H1 (cell line): ENCODE data around the gene GALNT17. TPM values are rescaled to one million over a fixed set of nuclear protein-coding genes. Genes with fewer than 3 reads are reported as not detected.
A peak's percentile ranks its signal among the peaks of the same experiment; 100 is the strongest.

Source experiments
- CTCF ChIA-PET: fragments of 300-600 bp; sonication (Branson Sonifier 250); formaldehyde crosslinking; loops from one replicate; lab custom pipeline; 2021; ENCODE audit not compliant: partially characterized antibody; lab: Charles Lee
- POLR2A ChIA-PET: fragments of 300-600 bp; sonication (Branson Sonifier 250); formaldehyde crosslinking; loops from one replicate; lab custom pipeline; 2021; ENCODE audit warnings: inconsistent platforms; ENCODE audit not compliant: partially characterized antibody; lab: Charles Lee
- DNase-seq, 2 experiments: peaks; one replicate each; pipeline versions ENCODE4 v3.0.0 to v3.0.0-alpha.2; 2010 to 2022; ENCODE audit warnings: low spot score in 2 of 2, low read depth in 1 of 2, mixed read lengths in 1 of 2
- FAIRE-seq: peaks from 2 replicates; lab custom pipeline; 2011; peaks lifted over from hg19 to GRCh38; lab: Jason Lieb, UNC
- H2AFZ ChIP-seq: 2 replicates; pipeline ENCODE4 v1.8.1; 2012; ENCODE audit warnings: low read length, inconsistent platforms
- H2AK5ac ChIP-seq: 2 replicates; pipeline ENCODE4 v1.6.1; 2013; ENCODE audit warnings: low read depth, low read length
- H2BK120ac ChIP-seq: replicated peaks from 2 replicates; pipeline ENCODE3; 2013; ENCODE audit warnings: low read depth, low read length, inconsistent platforms
- H2BK12ac ChIP-seq: 2 replicates; pipeline ENCODE4 v1.6.1; 2013; ENCODE audit warnings: low read depth, low read length
- H2BK15ac ChIP-seq: 2 replicates; pipeline ENCODE4 v1.6.1; 2013; ENCODE audit warnings: low read length
- H2BK20ac ChIP-seq: 2 replicates; pipeline ENCODE4 v1.6.1; 2013; ENCODE audit warnings: low read length
- H2BK5ac ChIP-seq: 2 replicates; pipeline ENCODE4 v1.6.1; 2013; ENCODE audit warnings: low read depth, low read length
- H3K14ac ChIP-seq: 2 replicates; pipeline ENCODE4 v1.6.1; 2013; ENCODE audit warnings: inconsistent platforms; ENCODE audit not compliant: insufficient read length
- H3K18ac ChIP-seq: 2 replicates; pipeline ENCODE4 v1.6.1; 2013; ENCODE audit warnings: low read length; ENCODE audit errors: extremely low read depth
- H3K23ac ChIP-seq: 2 replicates; pipeline ENCODE4 v1.6.1; 2013; ENCODE audit warnings: inconsistent platforms; ENCODE audit not compliant: insufficient read length
- H3K23me2 ChIP-seq: 2 replicates; pipeline ENCODE4 v1.6.1; 2013; ENCODE audit warnings: low read depth, low read length
- H3K27ac ChIP-seq: 2 replicates; pipeline ENCODE4 v1.6.1; 2011; ENCODE audit warnings: low read depth, low read length, inconsistent platforms
- H3K27me3 ChIP-seq, 4 experiments: replicated peaks in 1 of 4; 1 replicate in 1 of 4; 2 replicates in 3 of 4; pipeline versions ENCODE4 v1.6.1 to v1.8.1; 2011 to 2013; ENCODE audit warnings: low read length in 3 of 4, mild to moderate bottlenecking in 3 of 4, inconsistent platforms in 2 of 4, mixed read lengths in 2 of 4, moderate library complexity in 1 of 4; ENCODE audit not compliant: control insufficient read depth in 3 of 4, insufficient read depth in 3 of 4; ENCODE audit errors: extremely low read depth in 1 of 4
- H3K36me3 ChIP-seq, 4 experiments: 2 replicates each; pipeline versions ENCODE4 v1.6.1 to v1.8.1; 2011 to 2013; ENCODE audit warnings: mild to moderate bottlenecking in 4 of 4, low read length in 3 of 4, moderate library complexity in 2 of 4, control low read depth in 1 of 4, inconsistent platforms in 1 of 4; ENCODE audit not compliant: insufficient read depth in 4 of 4, control insufficient read depth in 2 of 4
- H3K4ac ChIP-seq: replicated peaks from 2 replicates; pipeline ENCODE3; 2013; ENCODE audit warnings: low read length, low read depth, mixed read lengths, inconsistent platforms; ENCODE audit not compliant: insufficient read length
- H3K4me1 ChIP-seq, 4 experiments: replicated peaks in 1 of 4; 1 replicate in 1 of 4; 2 replicates in 3 of 4; pipeline versions ENCODE4 v1.6.1 to v1.8.1; 2011 to 2013; ENCODE audit warnings: low read length in 3 of 4, inconsistent platforms in 2 of 4, mixed read lengths in 1 of 4; ENCODE audit not compliant: insufficient read depth in 4 of 4, control insufficient read depth in 3 of 4
- H3K4me2 ChIP-seq, 2 experiments: 2 replicates each; pipeline versions ENCODE4 v1.6.1 to v1.8.1; 2011 to 2013; ENCODE audit warnings: low read depth in 2 of 2, low read length in 2 of 2, control low read depth in 1 of 2, inconsistent platforms in 1 of 2, mild to moderate bottlenecking in 1 of 2; ENCODE audit not compliant: insufficient read depth in 1 of 2
- H3K4me3 ChIP-seq, 4 experiments: fragments of 200-600, 300-600 bp in 1 of 4; sonication (generic), shearing (Covaris generic), sonication (Bioruptor Twin) in 1 of 4; 2 replicates each; pipeline versions ENCODE4 v1.5.1 to v1.8.1; 2011 to 2016; ENCODE audit warnings: low read length in 4 of 4, low read depth in 3 of 4, control low read depth in 2 of 4, inconsistent platforms in 2 of 4, mild to moderate bottlenecking in 2 of 4, mixed read lengths in 1 of 4, moderate library complexity in 1 of 4; ENCODE audit not compliant: insufficient read depth in 2 of 4; ENCODE audit errors: extremely low read depth in 1 of 4
- H3K56ac ChIP-seq: replicated peaks from 2 replicates; pipeline ENCODE3; 2013; ENCODE audit warnings: low read depth, mild to moderate bottlenecking, mixed read lengths, low read length, inconsistent platforms; ENCODE audit not compliant: insufficient read length
- H3K79me1 ChIP-seq: 2 replicates; pipeline ENCODE4 v1.6.1; 2013; ENCODE audit warnings: low read depth, low read length, control low read depth
- H3K79me2 ChIP-seq, 2 experiments: 2 replicates each; pipeline versions ENCODE4 v1.6.1 to v1.8.1; 2012 to 2013; ENCODE audit warnings: low read length in 2 of 2, mild to moderate bottlenecking in 2 of 2, inconsistent platforms in 1 of 2; ENCODE audit not compliant: insufficient read depth in 2 of 2, control insufficient read depth in 1 of 2
- H3K9ac ChIP-seq, 4 experiments: replicated peaks in 1 of 4; 1 replicate in 1 of 4; 2 replicates in 3 of 4; pipeline versions ENCODE4 v1.6.1 to v1.8.1; 2011 to 2013; ENCODE audit warnings: low read depth in 3 of 4, low read length in 3 of 4, control low read depth in 2 of 4, mild to moderate bottlenecking in 2 of 4, moderate library complexity in 2 of 4, inconsistent platforms in 1 of 4; ENCODE audit errors: extremely low read depth in 1 of 4
- H3K9me3 ChIP-seq, 2 experiments: 2 replicates each; pipeline versions ENCODE4 v1.6.1 to v1.8.1; 2012 to 2013; ENCODE audit warnings: mild to moderate bottlenecking in 2 of 2, moderate library complexity in 2 of 2, control low read depth in 1 of 2, inconsistent platforms in 1 of 2, low read depth in 1 of 2, low read length in 1 of 2, mixed read lengths in 1 of 2; ENCODE audit not compliant: insufficient read depth in 2 of 2
- H4K20me1 ChIP-seq, 2 experiments: replicated peaks in 1 of 2; 2 replicates each; pipeline versions ENCODE3 to v1.8.1; 2011 to 2013; ENCODE audit warnings: inconsistent platforms in 2 of 2, low read length in 2 of 2, mild to moderate bottlenecking in 1 of 2; ENCODE audit not compliant: insufficient read depth in 2 of 2, control insufficient read depth in 1 of 2
- H4K5ac ChIP-seq: 2 replicates; pipeline ENCODE4 v1.6.1; 2013; ENCODE audit warnings: low read length, low read depth, mixed read lengths, inconsistent platforms; ENCODE audit not compliant: insufficient read length
- H4K8ac ChIP-seq: 2 replicates; pipeline ENCODE4 v1.8.0; 2013; ENCODE audit warnings: mild to moderate bottlenecking, moderate library complexity, low read length, inconsistent platforms; ENCODE audit not compliant: insufficient read depth; ENCODE audit errors: extremely low read depth
- H4K91ac ChIP-seq: replicated peaks from 2 replicates; pipeline ENCODE3; 2013; ENCODE audit warnings: low read length, mixed read lengths, inconsistent platforms; ENCODE audit not compliant: insufficient read length
- EGR1 ChIP-seq: IDR thresholded peaks from 2 replicates; pipeline ENCODE4 v1.6.1; 2011; ENCODE audit warnings: low read depth, low read length, borderline replicate concordance
- HDAC2 ChIP-seq, 2 experiments: fragments of 300-600 bp in 1 of 2; sonication (generic) in 1 of 2; IDR thresholded peaks; 2 replicates each; pipeline ENCODE4 v1.6.1; 2011 to 2012; ENCODE audit warnings: low read depth in 2 of 2, low read length in 2 of 2, mild to moderate bottlenecking in 2 of 2, moderate library complexity in 2 of 2, borderline replicate concordance in 1 of 2, inconsistent platforms in 1 of 2
- SIN3A ChIP-seq, 2 experiments: IDR thresholded peaks in 1 of 2; conservative IDR thresholded peaks in 1 of 2; 2 replicates each; pipeline ENCODE4 v1.6.1; 2011 to 2012; ENCODE audit warnings: low read length in 2 of 2, improper control_type of control experiment in 1 of 2, low read depth in 1 of 2, mild to moderate bottlenecking in 1 of 2
- TBP ChIP-seq: IDR thresholded peaks from 2 replicates; pipeline ENCODE4 v1.6.1; 2011; ENCODE audit warnings: low read depth, low read length, improper control_type of control experiment
- YY1 ChIP-seq: IDR thresholded peaks from 2 replicates; pipeline ENCODE4 v1.6.1; 2011; ENCODE audit warnings: low read depth, mild to moderate bottlenecking, low read length
- WGBS, 2 experiments: shearing (Covaris generic) in 1 of 2; methylation state at CpG; one replicate each; pipeline versions ENCODE4 v1.1.6 to v1.1.7; 2013 to 2015; ENCODE audit warnings: low lambda C conversion rate in 2 of 2, mixed read lengths in 2 of 2, inconsistent platforms in 1 of 2, low coverage in 1 of 2, missing lambda C conversion rate in 1 of 2; ENCODE audit not compliant: insufficient replicate concordance in 2 of 2, insufficient coverage in 1 of 2, insufficient read length in 1 of 2; ENCODE audit errors: extremely low coverage in 1 of 2, missing lambda C conversion rate in 1 of 2; 5-methylcytosine and 5-hydroxymethylcytosine counted together
- polyA plus RNA-seq, 7 experiments: library from polyadenylated mRNA; depleted of rRNA in 3 of 7; stranded (reverse) in 5 of 7; unstranded in 2 of 7; fragments of >200 nt in 5 of 7; fragments of 200-250 nt in 2 of 7; gene quantifications; 1 replicate in 5 of 7; 2 replicates in 1 of 7; 4 replicates in 1 of 7; pipeline versions ENCODE4 v1.2.1 to v1.2.3, GENCODE V29; 2011 to 2013; ENCODE audit warnings: missing spikeins in 2 of 7, mixed read lengths in 2 of 7
- total RNA-seq: library from RNA; stranded (reverse); fragmentation: NEBNext Ultra II Directional; extraction: Animal tissue kit (Norgen Biotek cat#: 25700); gene quantifications from 2 replicates; pipeline ENCODE4 v1.2.1, GENCODE V29; 2021
- TF ChIP-seq, protein P1 (sequence below): IDR thresholded peaks from 2 replicates; pipeline ENCODE4 v1.6.1; 2011; ENCODE audit warnings: low read depth, mild to moderate bottlenecking, low read length; ENCODE audit not compliant: insufficient read depth

GALNT17 gene
- total and polyA plus RNA-seq, 2 of the 8 experiments (the other 6 are each of a cell fraction or from before 2014, with no cell fraction given): 37.7 to 47.0 TPM

DNA sequence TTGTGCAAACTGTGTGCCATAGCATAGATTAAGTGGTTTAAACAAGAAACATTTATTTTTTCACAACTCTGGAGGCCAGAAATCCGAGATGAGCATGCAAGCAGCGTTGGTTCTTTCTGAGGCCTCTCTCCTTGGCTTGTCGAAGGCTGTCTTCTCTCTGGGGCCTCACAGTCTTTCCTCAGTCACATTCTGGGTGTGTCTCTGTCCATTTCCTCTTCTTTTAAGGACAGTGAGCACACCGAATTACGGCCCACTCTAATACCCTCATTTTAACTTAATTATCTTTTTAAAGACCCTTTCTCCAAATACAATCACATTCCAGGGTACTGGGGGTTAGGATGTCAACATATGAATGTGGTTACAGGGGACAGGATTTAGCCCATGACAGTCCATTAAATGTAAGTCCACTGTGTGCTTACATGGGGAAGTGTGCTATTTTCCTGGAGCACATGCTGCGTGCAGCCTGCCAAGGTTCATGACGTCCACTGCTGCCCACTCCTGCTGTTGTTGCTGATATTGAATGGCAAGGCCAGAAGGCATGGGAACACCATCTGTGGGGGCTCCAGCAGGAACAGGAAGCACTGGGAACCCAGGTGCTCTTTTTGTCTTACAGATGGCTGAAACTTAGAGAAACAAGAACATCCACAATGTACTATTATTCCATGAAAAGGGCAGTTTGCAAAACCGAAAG is 365.5 kb downstream of the GALNT17 start:
- FAIRE-seq: no peak
- peak overlapping the region; percentile 20; the same call in 1 of the 2 replicates for H2BK15ac ChIP-seq
- no peak overlapping the region for H2AFZ ChIP-seq
- no peak overlapping the region for H3K56ac ChIP-seq
- DNase-seq: no peak
- no peaks in the 10 kb centered on the region for H4K20me1 ChIP-seq
- ChIA-PET CTCF (interaction anchor here (0.7 kb wide), 1 partner anchor 18 kb away, joined by 3 read pairs; no protein-coding TSS in a partner anchor), POLR2A (interaction anchor here (0.6 kb wide), 1 partner anchor 12 kb away, joined by 3 read pairs; no protein-coding TSS in a partner anchor)
- H2BK12ac ChIP-seq: peak overlapping the region; percentile 60; the same call in 1 of the 2 replicates
- 75% methylated on average over 8 of the region's 8 CpGs; no CpG with 5 or more reads in 1 of the 2 experiments for WGBS, 2 experiments
- H3K27ac ChIP-seq: no peak overlapping the region
- no peak overlapping the region; the same call in 1 of the 2 replicates for H2BK20ac ChIP-seq
- H3K9me3 ChIP-seq: no peaks in the 10 kb centered on the region
- H3K4me2 ChIP-seq: no peak overlapping the region; a peak in 1 of 4 replicates
- H3K18ac ChIP-seq: peak overlapping the region; percentile 25; the same call in 1 of the 2 replicates
- no peak overlapping the region for H3K4me3 ChIP-seq
- H3K23ac ChIP-seq: no peak overlapping the region
- no peak overlapping the region for H4K8ac ChIP-seq
- H2AK5ac ChIP-seq: no peak overlapping the region
- no peak overlapping the region for H3K9ac ChIP-seq
- H4K91ac ChIP-seq: peak overlapping the region; percentile 25
- H2BK5ac ChIP-seq: peak overlapping the region; percentile 63; the same call in 1 of the 2 replicates
- no peak for TF ChIP-seq YY1
- TF ChIP-seq HDAC2 (IDR thresholded peaks at IDR 0.05; ENCODE audit: borderline replicate concordance in 1 of 2, low read depth in 2 of 2, low read length in 2 of 2): no peak
- TF ChIP-seq SIN3A (conservative IDR thresholded peaks at IDR 0.05 in 1 of 2, IDR thresholded peaks at IDR 0.05 in 1 of 2; ENCODE audit: low read depth in 1 of 2, low read length in 2 of 2): no peak
- TF ChIP-seq, protein P1, sequence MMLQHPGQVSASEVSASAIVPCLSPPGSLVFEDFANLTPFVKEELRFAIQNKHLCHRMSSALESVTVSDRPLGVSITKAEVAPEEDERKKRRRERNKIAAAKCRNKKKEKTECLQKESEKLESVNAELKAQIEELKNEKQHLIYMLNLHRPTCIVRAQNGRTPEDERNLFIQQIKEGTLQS: no peak
- no peak for TF ChIP-seq TBP
- no peak for TF ChIP-seq EGR1
- no peak overlapping the region for H3K4ac ChIP-seq
- H3K23me2 ChIP-seq: no peaks in the 10 kb centered on the region
- H4K5ac ChIP-seq: no peak overlapping the region
- no peaks in the 10 kb centered on the region for H3K79me1 ChIP-seq
- H3K14ac ChIP-seq: no peak overlapping the region
- H3K4me1 ChIP-seq: peaks cover 2 to 8% (median 3%) of the 10 kb centered on the region in 4 experiments; a peak in 5 of 7 replicates
- peaks cover 0 to 3% (median 2%) of the 10 kb centered on the region in 4 experiments; a peak in 4 of 8 replicates for H3K36me3 ChIP-seq
- H2BK120ac ChIP-seq: no peak overlapping the region
- H3K27me3 ChIP-seq: no peaks in the 10 kb centered on the region
- H3K79me2 ChIP-seq: no peaks in the 10 kb centered on the region
